Measurements from ENCODE around the gene TMEM107. TPM values are rescaled to one million over a fixed set of nuclear protein-coding genes. Genes with fewer than 3 reads are reported as not detected.

TMEM107 gene
- total and polyA plus RNA-seq, 10 of the 15 experiments (the other 5 are each of a cell fraction or from before 2014, with no cell fraction given): 7.9 to 38.7 (median 22.9) TPM

GRCh38 chr17:8189711-8190477 lies 13.7 kb upstream of the TMEM107 start, which contains the start of gene BORCS6 (continued):
- TF ChIP-seq PRDM15 (CRISPR knock-in tag; IDR thresholded peaks at IDR 0.05) (no peak), NR2F1 (conservative IDR thresholded peaks at IDR 0.05) (peak; percentile 37), ZNF592 (IDR thresholded peaks at IDR 0.05) (no peak), HDAC2 (IDR thresholded peaks at IDR 0.05) (no peak), BCL11A (IDR thresholded peaks at IDR 0.05; ENCODE audit: low read depth, low read length) (no peak), STAT1 (conservative IDR thresholded peaks at IDR 0.05) (peak; percentile 82; the same call in 1 of the 2 replicates), POLR2AphosphoS2 (IDR thresholded peaks at IDR 0.05; ENCODE audit: low read depth, low read length) (no peak), CBX5 (IDR thresholded peaks at IDR 0.05; ENCODE audit: low read depth) (no peak), EGR1 (IDR thresholded peaks at IDR 0.05; ENCODE audit: borderline replicate concordance in 1 of 2, low read depth in 2 of 2, low read length in 2 of 2) (peak in 1 of 2 experiments; percentile 12; a peak in 1 of 3 replicates), NR2C2 (IDR thresholded peaks at IDR 0.05; ENCODE audit: borderline replicate concordance, control insufficient read depth, insufficient read length, low read depth) (no peak), NR2C1 (IDR thresholded peaks at IDR 0.05) (no peak), RB1 (IDR thresholded peaks at IDR 0.05; ENCODE audit: borderline replicate concordance) (no peak; the same call in 1 of the 2 replicates), KAT2A (conservative IDR thresholded peaks at IDR 0.05; ENCODE audit: control insufficient read depth, low read depth, low read length) (no peak), CBX3 (IDR thresholded peaks at IDR 0.05; ENCODE audit: borderline replicate concordance, low read depth) (no peak), WRNIP1 (IDR thresholded peaks at IDR 0.05; ENCODE audit: borderline replicate concordance, low read depth, low read length) (no peak), JUNB (IDR thresholded peaks at IDR 0.05) (no peak), MAX (IDR thresholded peaks at IDR 0.05; ENCODE audit: low read depth, low read length) (no peak), ZBTB33 (IDR thresholded peaks at IDR 0.05) (0 out of 2 replicates have a peak, but pooled peaks have one; percentile 38), RCOR1 (conservative IDR thresholded peaks at IDR 0.05; ENCODE audit: low read depth, low read length) (no peak), SP1 (IDR thresholded peaks at IDR 0.05; ENCODE audit: low read depth, low read length) (peak; percentile 93), CEBPB (IDR thresholded peaks at IDR 0.05; ENCODE audit: borderline replicate concordance in 1 of 2, low read depth in 2 of 2, low read length in 2 of 2) (no peak)
